A673 (cell line): ENCODE data around the gene MAGI3. TPM values are rescaled to one million over a fixed set of nuclear protein-coding genes. Genes with fewer than 3 reads are reported as not detected.

ENCODE experiments used
- BruUV-seq: library from RNA; stranded (reverse); fragments of 400-500 nt; replicated peaks from 2 replicates; lab custom pipeline; 2021; lab: Mats Ljungman, UMichigan
- CTCF ChIA-PET: fragments of 300-600 bp; sonication (Branson Sonifier 250); formaldehyde crosslinking; loops from one replicate; lab custom pipeline; 2022; ENCODE audit warnings: antibody characterized with exemption; lab: Charles Lee
- POLR2A ChIA-PET: fragments of 300-600 bp; sonication (Branson Sonifier 250); formaldehyde crosslinking; loops from one replicate; lab custom pipeline; 2022; ENCODE audit warnings: antibody characterized with exemption; ENCODE audit not compliant: low non-redundant PET; lab: Charles Lee
- DNase-seq: peaks from one replicate; pipeline ENCODE4 v3.0.0-alpha.2; 2015; ENCODE audit warnings: low spot score
- H3K27ac ChIP-seq: fragments of 200-600 bp; sonication (generic); 2 replicates; pipeline ENCODE4 v1.5.1; 2016; ENCODE audit warnings: mixed run types, low read depth, mild to moderate bottlenecking, mixed read lengths, antibody characterized with exemption, low read length; ENCODE audit not compliant: poor library complexity, severe bottlenecking
- H3K27me3 ChIP-seq: fragments of 200-600 bp; sonication (generic); replicated peaks from 2 replicates; pipeline ENCODE4 v1.6.1; 2017; ENCODE audit warnings: mixed run types, low read depth, mild to moderate bottlenecking, mixed read lengths, antibody characterized with exemption, low read length; ENCODE audit not compliant: insufficient read depth, poor library complexity
- H3K36me3 ChIP-seq: fragments of 200-600 bp; sonication (generic); 2 replicates; pipeline ENCODE4 v1.6.1; 2016; ENCODE audit warnings: mixed run types, mild to moderate bottlenecking, mixed read lengths, antibody characterized with exemption, low read length; ENCODE audit not compliant: insufficient read depth, poor library complexity, severe bottlenecking
- H3K4me1 ChIP-seq: fragments of 200-600 bp; sonication (generic); 2 replicates; pipeline ENCODE4 v1.6.1; 2017; ENCODE audit warnings: mixed run types, mild to moderate bottlenecking, mixed read lengths, antibody characterized with exemption, low read length; ENCODE audit not compliant: insufficient read depth, poor library complexity, severe bottlenecking
- H3K4me3 ChIP-seq: fragments of 200-600 bp; sonication (generic); 2 replicates; pipeline ENCODE4 v1.5.1; 2016; ENCODE audit warnings: low read depth, mixed run types, mild to moderate bottlenecking, mixed read lengths, low read length; ENCODE audit not compliant: poor library complexity, severe bottlenecking
- H3K9me3 ChIP-seq: fragments of 200-600 bp; sonication (generic); 2 replicates; pipeline ENCODE4 v1.6.1; 2016; ENCODE audit warnings: mixed run types, low read depth, mild to moderate bottlenecking, mixed read lengths, antibody characterized with exemption, low read length; ENCODE audit not compliant: poor library complexity, severe bottlenecking
- EZH2 ChIP-seq: fragments of 200-600 bp; sonication (generic); IDR thresholded peaks from 2 replicates; pipeline ENCODE4 v1.6.1; 2017; ENCODE audit warnings: borderline replicate concordance, low read depth, mild to moderate bottlenecking, mixed read lengths, antibody characterized with exemption, low read length; ENCODE audit not compliant: poor library complexity, severe bottlenecking
- intact Hi-C: fragments of 100-400 bp; cut with micrococcal nuclease; formaldehyde crosslinking; loops from one replicate; pipeline ENCODE4 v1.10.0; 2022; ENCODE audit not compliant: unreplicated experiment
- total RNA-seq: library from RNA; stranded (reverse); gene quantifications from 2 replicates; pipeline ENCODE4 v1.2.3, GENCODE V29; 2021
- TF ChIP-seq, protein P1 (sequence below): fragments of 300-800, 200-600 bp; sonication (generic); conservative IDR thresholded peaks from 2 replicates; pipeline ENCODE4 v1.5.1; 2017; ENCODE audit warnings: low read depth, mild to moderate bottlenecking, antibody characterized with exemption, low read length, moderate library complexity, mixed read lengths

The MAGI3 gene
- total RNA-seq, 1 experiment from 2014 or later, result 5.1 TPM

DNA sequence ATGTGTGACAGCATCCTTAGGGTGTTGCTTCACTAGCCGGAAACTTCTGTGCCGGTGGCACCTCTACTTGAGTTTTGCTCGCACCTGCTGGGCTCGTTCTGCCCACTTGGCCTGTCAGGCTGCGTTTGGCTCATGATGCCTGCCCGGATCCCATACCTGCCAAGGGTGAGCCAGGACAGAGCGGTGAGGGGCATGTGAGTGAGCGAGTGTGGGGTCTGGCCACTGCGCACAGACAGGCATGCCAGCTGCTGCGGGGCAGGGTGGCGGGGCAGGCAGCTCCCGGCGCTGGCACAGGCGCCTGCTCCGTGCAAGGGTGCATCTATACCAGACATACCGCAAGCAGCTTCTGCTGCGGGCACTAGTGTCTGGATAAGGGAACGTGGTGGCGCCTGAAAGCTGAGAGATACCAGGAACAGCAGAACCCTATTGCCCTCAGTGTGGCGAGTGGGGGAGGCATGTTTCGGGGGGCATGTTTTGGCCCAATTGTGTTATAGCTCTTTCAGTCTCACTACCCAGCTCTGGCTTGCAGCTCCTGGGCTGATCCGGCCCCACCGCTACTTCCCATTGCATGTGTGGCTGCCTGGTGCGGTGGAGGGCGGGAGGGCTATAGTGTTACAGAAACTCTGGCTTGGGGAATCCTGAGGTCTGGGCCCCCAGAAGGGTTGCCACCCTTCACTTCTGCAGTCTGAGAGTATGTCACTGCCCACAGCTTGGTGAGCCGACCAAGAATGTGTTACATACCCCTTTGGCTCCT lies 32.2 kb downstream of the MAGI3 start:
- DNase-seq, result no peak
- H3K27ac ChIP-seq, result no peak overlapping the region
- no peaks in the 10 kb centered on the region for H3K9me3 ChIP-seq
- H3K27me3 ChIP-seq, result no peaks in the 10 kb centered on the region
- ChIA-PET CTCF (no interaction called here), POLR2A (no interaction called here)
- no TSS peak for BruUV-seq
- H3K36me3 ChIP-seq, result no peaks in the 10 kb centered on the region
- intact Hi-C loops, result no loop called here
- no peak for TF ChIP-seq EZH2
- TF ChIP-seq, protein P1, sequence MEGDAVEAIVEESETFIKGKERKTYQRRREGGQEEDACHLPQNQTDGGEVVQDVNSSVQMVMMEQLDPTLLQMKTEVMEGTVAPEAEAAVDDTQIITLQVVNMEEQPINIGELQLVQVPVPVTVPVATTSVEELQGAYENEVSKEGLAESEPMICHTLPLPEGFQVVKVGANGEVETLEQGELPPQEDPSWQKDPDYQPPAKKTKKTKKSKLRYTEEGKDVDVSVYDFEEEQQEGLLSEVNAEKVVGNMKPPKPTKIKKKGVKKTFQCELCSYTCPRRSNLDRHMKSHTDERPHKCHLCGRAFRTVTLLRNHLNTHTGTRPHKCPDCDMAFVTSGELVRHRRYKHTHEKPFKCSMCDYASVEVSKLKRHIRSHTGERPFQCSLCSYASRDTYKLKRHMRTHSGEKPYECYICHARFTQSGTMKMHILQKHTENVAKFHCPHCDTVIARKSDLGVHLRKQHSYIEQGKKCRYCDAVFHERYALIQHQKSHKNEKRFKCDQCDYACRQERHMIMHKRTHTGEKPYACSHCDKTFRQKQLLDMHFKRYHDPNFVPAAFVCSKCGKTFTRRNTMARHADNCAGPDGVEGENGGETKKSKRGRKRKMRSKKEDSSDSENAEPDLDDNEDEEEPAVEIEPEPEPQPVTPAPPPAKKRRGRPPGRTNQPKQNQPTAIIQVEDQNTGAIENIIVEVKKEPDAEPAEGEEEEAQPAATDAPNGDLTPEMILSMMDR, result no peak
- no peaks in the 10 kb centered on the region for H3K4me1 ChIP-seq
- no peak overlapping the region for H3K4me3 ChIP-seq

DNA sequence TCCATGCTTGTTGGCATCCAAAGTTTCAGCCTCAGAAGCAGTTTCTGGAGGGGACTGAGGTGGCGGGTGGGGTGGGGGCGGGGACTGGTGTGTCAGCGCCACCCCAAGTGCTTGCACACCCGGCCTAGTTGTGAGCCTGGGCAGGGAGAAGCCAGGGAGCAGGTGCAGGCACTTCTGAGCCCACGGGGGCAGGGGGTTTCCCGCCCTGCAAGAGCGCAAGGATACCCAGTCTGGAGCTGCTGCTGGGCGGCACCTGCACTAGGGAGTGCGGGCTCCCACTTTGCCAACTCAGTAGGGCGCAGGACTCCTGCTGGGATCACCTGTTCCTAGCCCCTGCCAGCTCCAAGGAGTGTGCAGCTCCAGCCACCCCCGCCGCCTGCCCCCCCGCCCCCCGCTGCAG lies 33.5 kb downstream of the MAGI3 start:
- CTCF ChIA-PET, result no interaction called here
- no peak overlapping the region for H3K27ac ChIP-seq
- intact Hi-C loops, result no loop called here
- no peaks in the 10 kb centered on the region for H3K9me3 ChIP-seq
- no peak overlapping the region for H3K4me3 ChIP-seq
- BruUV-seq, result no TSS peak
- POLR2A ChIA-PET, result no interaction called here
- H3K36me3 ChIP-seq, result no peaks in the 10 kb centered on the region
- DNase-seq, result no peak
- H3K27me3 ChIP-seq, result no peaks in the 10 kb centered on the region
- H3K4me1 ChIP-seq, result no peaks in the 10 kb centered on the region
- TF ChIP-seq EZH2, result no peak
- TF ChIP-seq, protein P1, result no peak

DNA sequence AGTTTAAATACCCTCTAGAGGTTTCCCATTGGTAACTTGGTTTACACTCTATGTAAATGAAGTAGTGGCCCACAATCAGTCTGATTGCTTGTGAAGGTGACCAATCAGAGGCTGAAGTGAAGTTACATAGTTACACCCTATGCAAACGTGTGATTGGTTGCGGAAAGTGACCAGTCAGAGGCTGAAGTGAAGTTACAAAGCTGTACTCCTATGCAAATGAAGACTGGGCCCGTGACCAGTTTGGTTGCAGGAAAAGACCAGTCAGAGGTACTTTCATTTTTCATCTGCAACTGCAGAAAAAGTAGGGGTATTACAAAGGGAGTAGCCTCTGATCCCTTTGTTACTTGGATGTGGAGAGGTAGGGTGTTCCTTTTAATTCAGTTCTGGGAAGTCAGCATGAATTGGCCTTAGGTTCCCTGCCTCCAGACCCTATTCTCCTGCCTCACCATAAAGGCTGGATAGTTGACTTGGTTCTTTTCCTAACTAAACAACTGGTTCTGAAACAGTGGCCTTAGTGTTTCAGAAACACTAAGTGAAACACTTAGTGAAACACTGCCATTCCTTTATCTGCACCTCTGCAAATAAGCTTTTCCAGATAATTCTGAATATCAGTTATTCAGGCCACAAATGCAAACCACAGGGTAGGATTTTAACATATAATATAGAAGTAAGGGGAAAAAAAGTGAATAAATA lies 39.3 kb downstream of the MAGI3 start:
- ChIA-PET CTCF (no interaction called here), POLR2A (no interaction called here)
- Histone ChIP-seq H3K27me3 (no peaks in the 10 kb centered on the region), H3K36me3 (no peaks in the 10 kb centered on the region), H3K27ac (no peak overlapping the region), H3K9me3 (no peaks in the 10 kb centered on the region), H3K4me3 (no peak overlapping the region), H3K4me1 (no peaks in the 10 kb centered on the region)
- no TSS peak for BruUV-seq
- intact Hi-C loops, result no loop called here
- DNase-seq, result no peak
- TF ChIP-seq, protein P1, result no peak
